HepG2 (cell line): Measurements from ENCODE around the gene IRF2BPL. TPM values are rescaled to one million over a fixed set of nuclear protein-coding genes. Genes with fewer than 3 reads are reported as not detected.

Experiments used
- ATF7 ChIP-seq, 2 experiments: fragments of 450-650 bp in 1 of 2; sonication (generic) in 1 of 2; formaldehyde crosslinking in 1 of 2; IDR thresholded peaks; 2 replicates each; pipeline versions ENCODE4 v1.4.0 to v1.6.1; 2016 to 2020; ENCODE audit warnings: antibody characterized with exemption in 1 of 2, mild to moderate bottlenecking in 1 of 2, missing genetic modification reagents in 1 of 2
- E2F2 ChIP-seq: sonication (generic); formaldehyde crosslinking; IDR thresholded peaks from 2 replicates; pipeline ENCODE4 v1.4.0; 2020; ENCODE audit warnings: missing genetic modification reagents, borderline replicate concordance
- FOXO1 ChIP-seq: sonication (generic); formaldehyde crosslinking; IDR thresholded peaks from 2 replicates; pipeline ENCODE4 v1.4.0; 2020; ENCODE audit warnings: missing genetic modification reagents
- HDAC1 ChIP-seq: sonication (generic); formaldehyde crosslinking; IDR thresholded peaks from 2 replicates; pipeline ENCODE4 v1.5.1; 2020; ENCODE audit warnings: mild to moderate bottlenecking, missing genetic modification reagents
- HNF4A ChIP-seq: sonication (generic); formaldehyde crosslinking; IDR thresholded peaks from 2 replicates; pipeline ENCODE4 v1.4.0; 2020; ENCODE audit warnings: missing genetic modification reagents
- MXD4 ChIP-seq: IDR thresholded peaks from 2 replicates; pipeline ENCODE4 v1.6.1; 2016; ENCODE audit warnings: mild to moderate bottlenecking, missing biosample characterization, missing genetic modification reagents
- PRMT3 ChIP-seq: sonication (generic); formaldehyde crosslinking; IDR thresholded peaks from 2 replicates; pipeline ENCODE4 v1.8.1; 2022; ENCODE audit warnings: low read depth, mild to moderate bottlenecking, moderate library complexity, missing genetic modification reagents, borderline replicate concordance
- SAP130 ChIP-seq: IDR thresholded peaks from 2 replicates; pipeline ENCODE4 v1.6.1; 2016; ENCODE audit warnings: low read depth
- SOX13 ChIP-seq, 3 experiments: fragments of 450-650 bp in 1 of 3; sonication (generic) in 1 of 3; formaldehyde crosslinking in 1 of 3; IDR thresholded peaks in 2 of 3; conservative IDR thresholded peaks in 1 of 3; 2 replicates each; pipeline versions ENCODE4 v1.5.0 to v1.6.1; 2016 to 2020; ENCODE audit warnings: antibody characterized with exemption in 1 of 3, mild to moderate bottlenecking in 1 of 3, missing compliant biosample characterization in 1 of 3, missing genetic modification reagents in 1 of 3, moderate library complexity in 1 of 3
- SP140L ChIP-seq: sonication (generic); formaldehyde crosslinking; IDR thresholded peaks from 2 replicates; pipeline ENCODE4 v1.4.0; 2020; ENCODE audit warnings: missing genetic modification reagents, borderline replicate concordance
- TEF ChIP-seq: sonication (generic); formaldehyde crosslinking; IDR thresholded peaks from 2 replicates; pipeline ENCODE4 v1.5.0; 2020; ENCODE audit warnings: missing genetic modification reagents
- TMF1 ChIP-seq: sonication (generic); formaldehyde crosslinking; IDR thresholded peaks from 2 replicates; pipeline ENCODE4 v1.8.1; 2022; ENCODE audit warnings: low read depth, missing genetic modification reagents
- ZBTB21 ChIP-seq: sonication (generic); formaldehyde crosslinking; IDR thresholded peaks from 2 replicates; pipeline ENCODE4 v1.4.0; 2020; ENCODE audit warnings: missing genetic modification reagents
- ZBTB25 ChIP-seq: IDR thresholded peaks from 2 replicates; pipeline ENCODE4 v1.6.1; 2018; ENCODE audit warnings: missing genetic modification reagents
- ZFP36L1 ChIP-seq: sonication (generic); formaldehyde crosslinking; IDR thresholded peaks from 2 replicates; pipeline ENCODE4 v1.8.0; 2022; ENCODE audit warnings: mild to moderate bottlenecking, missing genetic modification reagents, moderate library complexity
- ZNF143 ChIP-seq: sonication (generic); formaldehyde crosslinking; IDR thresholded peaks from 2 replicates; pipeline ENCODE4 v1.4.0; 2020; ENCODE audit warnings: missing genetic modification reagents
- ZNF597 ChIP-seq: sonication (generic); formaldehyde crosslinking; IDR thresholded peaks from 2 replicates; pipeline ENCODE4 v1.5.0; 2020; ENCODE audit warnings: missing genetic modification reagents
- ZNF652 ChIP-seq: IDR thresholded peaks from 2 replicates; pipeline ENCODE4 v1.6.1; 2016; ENCODE audit warnings: low read depth, borderline replicate concordance
- ZSCAN20 ChIP-seq: sonication (generic); formaldehyde crosslinking; IDR thresholded peaks from 2 replicates; pipeline ENCODE4 v1.4.0; 2020; ENCODE audit warnings: missing genetic modification reagents, mild to moderate bottlenecking, borderline replicate concordance
- polyA plus RNA-seq, 8 experiments: library from polyadenylated mRNA; depleted of rRNA in 3 of 8; stranded (reverse) in 7 of 8; unstranded in 1 of 8; fragments of >200 nt; fragmentation: Illumina TruSeq in 4 of 8; extraction: Trizol in 4 of 8; gene quantifications; 2 replicates each; pipeline versions ENCODE4 v1.2.1 to v1.2.3, GENCODE V29; 2011 to 2016; ENCODE audit warnings: low read depth in 4 of 8, missing spikeins in 1 of 8, mixed read lengths in 1 of 8; ENCODE audit not compliant: insufficient read depth in 1 of 8
- total RNA-seq, 5 experiments: library from RNA; depleted of rRNA; stranded (reverse); fragments of >200 nt; fragmentation: Illumina TruSeq; extraction: Trizol; gene quantifications; 2 replicates each; pipeline ENCODE4 v1.2.3, GENCODE V29; 2016; ENCODE audit warnings: low read depth in 1 of 5
- TF ChIP-seq, protein P1 (sequence below): sonication (generic); formaldehyde crosslinking; conservative IDR thresholded peaks from 2 replicates; pipeline ENCODE4 v1.8.0; 2022; ENCODE audit warnings: missing genetic modification reagents
- TF ChIP-seq, protein P2 (sequence below): sonication (generic); formaldehyde crosslinking; IDR thresholded peaks from 2 replicates; pipeline ENCODE4 v1.8.1; 2023; ENCODE audit warnings: mild to moderate bottlenecking, moderate library complexity, missing genetic modification reagents

The IRF2BPL gene
- total and polyA plus RNA-seq, 2 of the 13 experiments (the other 11 are each of a cell fraction or from before 2014, with no cell fraction given): 6.6 to 8.4 TPM

DNA sequence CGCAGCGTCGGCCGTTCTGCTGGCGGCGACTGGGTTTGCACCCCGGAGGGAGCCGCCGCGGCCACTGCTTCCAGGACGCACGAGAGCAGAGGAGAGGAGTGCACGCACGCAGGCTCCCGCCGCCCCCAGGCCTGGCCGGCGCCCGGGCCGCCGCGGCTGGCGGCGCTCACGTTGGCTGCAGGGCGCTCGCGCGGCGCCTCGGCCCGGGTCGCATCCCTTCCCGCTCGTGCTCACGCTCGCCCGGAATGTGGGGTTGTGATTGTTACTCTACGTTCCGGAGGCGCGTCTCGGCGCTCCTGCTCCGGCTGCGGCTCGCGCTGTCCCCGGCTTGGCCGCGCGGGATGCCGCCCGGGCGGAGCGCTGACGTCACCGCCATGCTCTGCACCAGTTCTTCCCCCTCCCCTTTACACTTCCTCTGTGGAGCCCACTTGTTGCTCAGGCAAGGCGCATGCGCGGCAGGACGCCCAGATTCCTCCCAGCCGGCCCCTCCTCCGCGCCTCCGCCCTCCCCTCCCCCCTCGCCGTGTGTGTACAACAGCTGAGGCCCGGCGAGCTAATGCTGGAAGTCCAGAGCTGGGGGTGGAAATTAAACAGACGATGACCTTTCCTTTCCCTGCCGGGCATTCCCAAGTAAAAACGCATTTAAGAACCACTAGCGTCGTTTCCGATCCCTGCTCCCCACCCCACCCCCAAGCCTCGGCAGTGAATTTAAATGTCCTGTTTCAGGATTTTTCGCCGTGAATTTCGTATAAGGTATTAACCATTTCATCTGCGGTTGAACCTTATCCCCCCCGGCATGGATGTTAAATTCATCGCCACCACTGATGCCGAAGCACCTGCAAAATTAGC, at the start of gene IRF2BPL (continued):
- TF ChIP-seq SAP130 (CRISPR knock-in tag) (peak; percentile 88), ZNF652 (peak; percentile 83), HNF4A (CRISPR knock-in tag) (peak; percentile 71), SOX13 (IDR thresholded peaks at IDR 0.05) (no peak; the same call in 1 of the 2 replicates), SOX13 (CRISPR knock-in tag; conservative IDR thresholded peaks at IDR 0.05 in 1 of 2, IDR thresholded peaks at IDR 0.05 in 1 of 2) (peak in 1 of 2 experiments; percentile 69; a peak in 1 of 4 replicates), HDAC1 (CRISPR knock-in tag) (peak; percentile 75), ZBTB25 (CRISPR knock-in tag) (peak; percentile 37; the same call in 1 of the 2 replicates), ZNF143 (0 out of 2 replicates have a peak, but pooled peaks have one; percentile 46), E2F2 (no peak), ZSCAN20 (CRISPR knock-in tag) (0 out of 2 replicates have a peak, but pooled peaks have one; percentile 43), ZFP36L1 (CRISPR knock-in tag) (0 out of 2 replicates have a peak, but pooled peaks have one; percentile 46), ATF7 (IDR thresholded peaks at IDR 0.05) (peak; percentile 95), ATF7 (CRISPR knock-in tag; IDR thresholded peaks at IDR 0.05) (peak; percentile 95), ZNF597 (CRISPR knock-in tag) (no peak), FOXO1 (peak; percentile 80), TMF1 (CRISPR knock-in tag) (peak; percentile 23; the same call in 1 of the 2 replicates), ZBTB21 (no peak), PRMT3 (CRISPR knock-in tag) (no peak), MXD4 (CRISPR knock-in tag) (no peak), TEF (CRISPR knock-in tag) (no peak), SP140L (CRISPR knock-in tag) (no peak)
- TF ChIP-seq, protein P1, sequence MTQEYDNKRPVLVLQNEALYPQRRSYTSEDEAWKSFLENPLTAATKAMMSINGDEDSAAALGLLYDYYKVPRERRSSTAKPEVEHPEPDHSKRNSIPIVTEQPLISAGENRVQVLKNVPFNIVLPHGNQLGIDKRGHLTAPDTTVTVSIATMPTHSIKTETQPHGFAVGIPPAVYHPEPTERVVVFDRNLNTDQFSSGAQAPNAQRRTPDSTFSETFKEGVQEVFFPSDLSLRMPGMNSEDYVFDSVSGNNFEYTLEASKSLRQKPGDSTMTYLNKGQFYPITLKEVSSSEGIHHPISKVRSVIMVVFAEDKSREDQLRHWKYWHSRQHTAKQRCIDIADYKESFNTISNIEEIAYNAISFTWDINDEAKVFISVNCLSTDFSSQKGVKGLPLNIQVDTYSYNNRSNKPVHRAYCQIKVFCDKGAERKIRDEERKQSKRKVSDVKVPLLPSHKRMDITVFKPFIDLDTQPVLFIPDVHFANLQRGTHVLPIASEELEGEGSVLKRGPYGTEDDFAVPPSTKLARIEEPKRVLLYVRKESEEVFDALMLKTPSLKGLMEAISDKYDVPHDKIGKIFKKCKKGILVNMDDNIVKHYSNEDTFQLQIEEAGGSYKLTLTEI (CRISPR knock-in tag): no peak
- TF ChIP-seq, protein P2, sequence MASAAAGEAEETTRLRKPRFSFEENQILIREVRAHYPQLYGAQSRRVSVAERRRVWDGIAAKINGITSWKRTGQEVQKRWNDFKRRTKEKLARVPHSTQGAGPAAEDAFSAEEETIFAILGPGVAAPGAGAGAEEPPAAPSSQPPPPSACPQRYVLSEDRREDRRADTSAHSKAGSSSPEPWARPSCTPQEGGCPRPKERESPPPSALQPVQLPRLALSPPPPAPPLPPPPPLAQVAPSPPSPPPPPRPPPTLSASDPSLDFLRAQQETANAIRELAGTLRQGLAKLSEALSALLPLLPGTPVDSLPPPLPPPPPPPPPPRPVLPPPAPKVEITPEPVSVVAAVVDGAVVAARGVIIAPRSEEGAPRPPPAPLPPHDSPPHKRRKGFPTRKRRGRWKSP (CRISPR knock-in tag): peak; percentile 36
